CD4-positive, alpha-beta T cell (primary cell): ENCODE measurements around the gene SLC35F6. TPM values are rescaled to one million over a fixed set of nuclear protein-coding genes. Genes with fewer than 3 reads are reported as not detected.

ENCODE experiments used
- ATAC-seq: fragments of 200-7000 bp; cut with Tn5 transposase; one replicate; pipeline ENCODE4 v1.10.0; 2022; ENCODE audit warnings: mild to moderate bottlenecking; ENCODE audit not compliant: poor library complexity
- CTCF ChIA-PET: fragments of 350-600 bp; sonication (Branson Sonifier 250); formaldehyde crosslinking; loops from one replicate; lab custom pipeline; 2021; ENCODE audit warnings: antibody characterized with exemption, inconsistent platforms; lab: Charles Lee
- POLR2A ChIA-PET: fragments of 350-600 bp; sonication (Branson Sonifier 250); formaldehyde crosslinking; loops from one replicate; lab custom pipeline; 2021; ENCODE audit warnings: antibody characterized with exemption, inconsistent platforms; lab: Charles Lee
- DNase-seq, 14 experiments: peaks; one replicate each; pipeline ENCODE4 v3.0.0-alpha.2; 2013 to 2020; ENCODE audit warnings: mixed read lengths in 2 of 14
- H3K27ac ChIP-seq, 2 donors: one replicate each; pipeline versions ENCODE4 v1.5.1 to v1.7.0; 2013; ENCODE audit warnings: low read length in 2 of 2, low read depth in 1 of 2, mild to moderate bottlenecking in 1 of 2
- H3K27me3 ChIP-seq, 2 experiments: 1 replicate in 1 of 2; 2 replicates in 1 of 2; pipeline versions ENCODE4 v1.6.1 to v1.7.0; 2013; ENCODE audit warnings: low read length in 2 of 2, control low read depth in 1 of 2, mild to moderate bottlenecking in 1 of 2, moderate library complexity in 1 of 2; ENCODE audit not compliant: insufficient read depth in 2 of 2, control insufficient read depth in 1 of 2
- H3K36me3 ChIP-seq: one replicate; pipeline ENCODE4 v1.6.1; 2013; ENCODE audit warnings: low read length, control low read depth; ENCODE audit not compliant: insufficient read depth
- H3K4me1 ChIP-seq: one replicate; pipeline ENCODE4 v1.6.1; 2013; ENCODE audit warnings: low read length, control low read depth; ENCODE audit not compliant: insufficient read depth
- H3K4me3 ChIP-seq: one replicate; pipeline ENCODE4 v1.5.1; 2013; ENCODE audit warnings: mild to moderate bottlenecking, low read length, moderate library complexity
- H3K9me3 ChIP-seq, 2 experiments: 1 replicate in 1 of 2; 2 replicates in 1 of 2; pipeline versions ENCODE4 v1.6.1 to v1.7.0; 2013; ENCODE audit warnings: low read length in 2 of 2, mild to moderate bottlenecking in 2 of 2, control low read depth in 1 of 2, moderate library complexity in 1 of 2; ENCODE audit not compliant: control insufficient read depth in 1 of 2, insufficient read depth in 1 of 2
- H3K27ac Mint-ChIP-seq: one replicate; pipeline ENCODE4 v1.8.0; 2020; ENCODE audit warnings: mixed read lengths
- H3K27me3 Mint-ChIP-seq: one replicate; pipeline ENCODE4 v1.8.0; 2021; ENCODE audit warnings: mixed read lengths
- H3K36me3 Mint-ChIP-seq: one replicate; pipeline ENCODE4 v1.8.0; 2021; ENCODE audit warnings: low read depth, mixed read lengths
- H3K4me1 Mint-ChIP-seq: one replicate; pipeline ENCODE4 v1.8.0; 2021; ENCODE audit warnings: low read depth, mixed read lengths
- H3K4me3 Mint-ChIP-seq: one replicate; pipeline ENCODE4 v1.8.0; 2020; ENCODE audit warnings: mild to moderate bottlenecking, mixed read lengths
- H3K9me3 Mint-ChIP-seq: one replicate; pipeline ENCODE4 v1.8.0; 2020; ENCODE audit warnings: mixed read lengths
- CTCF ChIP-seq: fragments of 200-600 bp; IDR thresholded peaks from one replicate; pipeline ENCODE4 v1.8.0; 2022; ENCODE audit warnings: antibody characterized with exemption, mild to moderate bottlenecking
- intact Hi-C, 2 experiments: fragments of 100-400 bp; cut with DNase I in 1 of 2; cut with micrococcal nuclease in 1 of 2; formaldehyde crosslinking; loops; one replicate each; pipeline versions ENCODE4 v1.15.1 to v1.9.0; 2023 to 2025; cut with DNase I, micrococcal nuclease
- total RNA-seq, 174 experiments: library from RNA in 2 of 174; stranded (reverse) in 2 of 174; gene quantifications; one replicate each; pipeline ENCODE4 v1.2.3 and lab custom pipeline; 2021 to 2026

Gene SLC35F6
- total RNA-seq, 2 experiments from 2014 or later, result 32.0 to 34.2 TPM

GRCh38 chr2:26764906-26765305 lies 822 bp downstream of the SLC35F6 start:
- intact Hi-C loops, result loop anchor here (1.0 to 10.0 kb wide), 2 partner anchors 20 to 1130 kb away; partner anchors contain the start of genes BABAM2 (in 1 of the 2) and RBKS (in 1 of the 2)
- Mint-ChIP-seq H3K4me3 (peak overlapping the region; percentile 97), H3K36me3 (peaks cover 16% of the 10 kb centered on the region), H3K9me3 (no peaks in the 10 kb centered on the region), H3K27ac (peak overlapping the region; percentile 81), H3K27me3 (no peaks in the 10 kb centered on the region), H3K4me1 (peaks cover 46% of the 10 kb centered on the region)
- DNase-seq, result no peak
- Histone ChIP-seq H3K4me1 (peaks cover 58% of the 10 kb centered on the region), H3K9me3 (no peaks in the 10 kb centered on the region), H3K36me3 (peaks cover 3% of the 10 kb centered on the region), H3K27me3 (no peaks in the 10 kb centered on the region), H3K4me3 (peak overlapping the region; percentile 100), H3K27ac (peak overlapping the region in 1 of 2 donors; percentile 85)
- ATAC-seq, result no peak
- CTCF ChIA-PET, result interaction anchor here (0.7 kb wide), 1 partner anchor 18 kb away, joined by 4 read pairs; no protein-coding TSS in a partner anchor
- no peak for TF ChIP-seq CTCF
- POLR2A ChIA-PET, result interaction anchor here (0.7 to 1.9 kb wide), 2 partner anchors 21 to 44 kb away, joined by 3 to 8 read pairs; partner anchors contain the start of gene CENPA

- Histone ChIP-seq H3K27me3 (no peaks in the 10 kb centered on the region), H3K4me1 (peaks cover 59% of the 10 kb centered on the region), H3K9me3 (no peaks in the 10 kb centered on the region), H3K36me3 (peaks cover 4% of the 10 kb centered on the region), H3K4me3 (peak overlapping the region; percentile 100), H3K27ac (peak overlapping the region; percentile 7 to 85)
- peak overlapping the region; percentile 97 for H3K4me3 Mint-ChIP-seq
- ChIA-PET POLR2A (interaction anchor here (0.7 to 1.9 kb wide), 2 partner anchors 20 to 44 kb away, joined by 3 to 8 read pairs; partner anchors contain the start of gene CENPA), CTCF (interaction anchor here (0.7 kb wide), 1 partner anchor 17 kb away, joined by 4 read pairs; no protein-coding TSS in a partner anchor)
- no peaks in the 10 kb centered on the region for H3K27me3 Mint-ChIP-seq
- peak in 1 of 14 experiments; percentile 12 for DNase-seq
- peak overlapping the region; percentile 81 for H3K27ac Mint-ChIP-seq
- peaks cover 54% of the 10 kb centered on the region for H3K4me1 Mint-ChIP-seq
- intact Hi-C loops, result loop anchor here in 1 of 2 experiments (10.0 kb wide), 1 partner anchor 1129 kb away; the partner anchor contains the start of genes BABAM2 and RBKS
- no peak for TF ChIP-seq CTCF
- peaks cover 16% of the 10 kb centered on the region for H3K36me3 Mint-ChIP-seq
- no peak for ATAC-seq
- H3K9me3 Mint-ChIP-seq, result no peaks in the 10 kb centered on the region
Measured at GRCh38 chr2:26765475-26766200, 1.6 kb downstream of the SLC35F6 start.

GRCh38 chr2:26767129-26767528 lies 3.0 kb downstream of the SLC35F6 start:
- H3K36me3 Mint-ChIP-seq, result peaks cover 16% of the 10 kb centered on the region
- peaks cover 74% of the 10 kb centered on the region for H3K4me1 ChIP-seq
- no peaks in the 10 kb centered on the region for H3K27me3 Mint-ChIP-seq
- H3K4me3 Mint-ChIP-seq, result peak overlapping the region; percentile 81
- peaks cover 67% of the 10 kb centered on the region for H3K4me1 Mint-ChIP-seq
- ATAC-seq, result no peak
- CTCF ChIA-PET, result no interaction called here
- H3K27me3 ChIP-seq, result no peaks in the 10 kb centered on the region
- H3K9me3 Mint-ChIP-seq, result no peaks in the 10 kb centered on the region
- POLR2A ChIA-PET, result no interaction called here
- no peak for DNase-seq
- H3K27ac ChIP-seq, result no peak overlapping the region
- H3K9me3 ChIP-seq, result no peaks in the 10 kb centered on the region
- no peak for TF ChIP-seq CTCF
- H3K36me3 ChIP-seq, result peaks cover 7% of the 10 kb centered on the region
- peak overlapping the region; percentile 81 for H3K27ac Mint-ChIP-seq
- intact Hi-C loops, result loop anchor here in 1 of 2 experiments (10.0 kb wide), 1 partner anchor 1128 kb away; the partner anchor contains the start of genes BABAM2 and RBKS
- no peak overlapping the region for H3K4me3 ChIP-seq
